Brain microvascular endothelial cell (primary cell): ENCODE data around the gene CAMK2D.

Experiments
- DNase-seq: peaks from one replicate; pipeline ENCODE4 v3.0.0-alpha.2; 2020
- H3K27ac ChIP-seq: fragments of 250-450 bp; sonication (Bioruptor Pico); 2 replicates; pipeline ENCODE4 v1.5.1; 2020; ENCODE audit warnings: mild to moderate bottlenecking, moderate library complexity
- H3K27me3 ChIP-seq: fragments of 250-450 bp; sonication (Bioruptor Pico); replicated peaks from 2 replicates; pipeline ENCODE4 v1.5.1; 2020; ENCODE audit warnings: mild to moderate bottlenecking
- H3K36me3 ChIP-seq: fragments of 250-450 bp; sonication (Bioruptor Pico); replicated peaks from 2 replicates; pipeline ENCODE4 v1.5.1; 2020; ENCODE audit warnings: mild to moderate bottlenecking
- H3K4me3 ChIP-seq: 2 replicates; pipeline ENCODE4 v1.5.1; 2011; ENCODE audit warnings: low read depth, mild to moderate bottlenecking, control low read depth, low read length, moderate library complexity
- in situ Hi-C: cut with HindIII; loops from 2 replicates; pipeline ENCODE4 v1.10.0; 2017; ENCODE audit warnings: low sequenced_read_pairs, low pct_ligation_motif_present
- TF ChIP-seq, protein P1 (sequence below): IDR thresholded peaks from 2 replicates; pipeline ENCODE4 v1.5.1; 2011; ENCODE audit warnings: low read depth, mild to moderate bottlenecking, moderate library complexity, low read length, control low read depth, inconsistent platforms; ENCODE audit errors: missing control alignments

CAMK2D gene

DNA sequence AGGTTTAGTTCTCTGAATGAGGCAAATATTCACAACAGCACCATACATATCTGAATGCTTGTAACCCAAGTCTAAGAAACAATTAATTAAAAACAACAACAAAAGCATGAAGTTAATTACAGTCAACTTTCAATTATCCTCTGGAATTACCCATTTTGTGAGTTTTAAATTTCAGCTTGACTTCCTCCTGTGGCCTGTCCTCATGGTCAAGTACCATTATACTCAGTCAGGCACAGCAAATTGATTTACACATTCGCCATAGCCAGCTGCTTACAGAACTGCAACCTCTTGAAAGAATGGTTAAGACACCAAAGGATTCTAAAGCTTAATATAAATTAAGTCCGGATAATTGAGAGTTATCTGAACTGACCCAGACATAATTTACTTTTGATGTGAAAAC, 306.5 kb downstream of the CAMK2D start:
- Histone ChIP-seq H3K36me3 (no peaks in the 10 kb centered on the region), H3K27ac (no peak overlapping the region), H3K27me3 (no peaks in the 10 kb centered on the region), H3K4me3 (no peak overlapping the region)
- in situ Hi-C loops = no loop called here
- TF ChIP-seq, protein P1, sequence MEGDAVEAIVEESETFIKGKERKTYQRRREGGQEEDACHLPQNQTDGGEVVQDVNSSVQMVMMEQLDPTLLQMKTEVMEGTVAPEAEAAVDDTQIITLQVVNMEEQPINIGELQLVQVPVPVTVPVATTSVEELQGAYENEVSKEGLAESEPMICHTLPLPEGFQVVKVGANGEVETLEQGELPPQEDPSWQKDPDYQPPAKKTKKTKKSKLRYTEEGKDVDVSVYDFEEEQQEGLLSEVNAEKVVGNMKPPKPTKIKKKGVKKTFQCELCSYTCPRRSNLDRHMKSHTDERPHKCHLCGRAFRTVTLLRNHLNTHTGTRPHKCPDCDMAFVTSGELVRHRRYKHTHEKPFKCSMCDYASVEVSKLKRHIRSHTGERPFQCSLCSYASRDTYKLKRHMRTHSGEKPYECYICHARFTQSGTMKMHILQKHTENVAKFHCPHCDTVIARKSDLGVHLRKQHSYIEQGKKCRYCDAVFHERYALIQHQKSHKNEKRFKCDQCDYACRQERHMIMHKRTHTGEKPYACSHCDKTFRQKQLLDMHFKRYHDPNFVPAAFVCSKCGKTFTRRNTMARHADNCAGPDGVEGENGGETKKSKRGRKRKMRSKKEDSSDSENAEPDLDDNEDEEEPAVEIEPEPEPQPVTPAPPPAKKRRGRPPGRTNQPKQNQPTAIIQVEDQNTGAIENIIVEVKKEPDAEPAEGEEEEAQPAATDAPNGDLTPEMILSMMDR = no peak
- DNase-seq = no peak

DNA sequence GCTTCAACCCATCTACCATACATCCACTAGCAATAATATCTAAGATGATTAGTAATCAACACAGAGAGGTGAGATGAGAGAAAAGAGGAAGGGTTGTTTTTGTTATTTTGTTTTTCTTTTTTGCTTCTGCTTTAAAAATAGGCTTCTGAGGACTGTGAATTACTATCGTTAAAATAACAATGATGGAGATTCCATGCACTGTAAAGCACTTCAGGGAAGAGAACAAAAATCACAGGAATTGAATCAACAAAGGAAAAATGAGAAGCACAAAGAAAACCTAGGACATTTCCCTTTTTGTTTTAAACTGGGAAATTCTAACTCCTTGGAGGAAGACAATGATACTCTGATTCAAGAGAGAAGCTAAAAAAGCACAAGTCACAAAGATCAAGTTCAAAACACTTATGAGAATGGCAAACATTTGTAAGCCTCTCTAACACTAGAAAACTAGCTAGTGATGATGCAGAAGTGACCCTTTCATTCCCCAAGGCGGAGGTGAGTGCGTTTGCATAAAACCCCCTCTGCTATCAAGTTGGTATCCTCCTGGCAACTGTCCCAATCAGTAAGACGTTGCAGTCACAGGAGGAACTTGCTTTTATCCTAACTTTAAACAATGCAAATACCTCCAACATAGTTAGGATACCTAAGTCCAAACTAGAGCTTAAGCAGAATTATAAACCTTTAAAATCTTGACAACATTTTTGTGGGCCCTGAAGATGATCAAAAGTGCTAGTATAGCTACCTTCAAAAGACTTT, 308.5 kb downstream of the CAMK2D start:
- Histone ChIP-seq H3K27me3 (no peaks in the 10 kb centered on the region), H3K4me3 (no peak overlapping the region), H3K36me3 (no peaks in the 10 kb centered on the region), H3K27ac (peak overlapping the region; percentile 55)
- peak; percentile 83 for DNase-seq
- in situ Hi-C loops = no loop called here
- TF ChIP-seq, protein P1 = no peak

DNA sequence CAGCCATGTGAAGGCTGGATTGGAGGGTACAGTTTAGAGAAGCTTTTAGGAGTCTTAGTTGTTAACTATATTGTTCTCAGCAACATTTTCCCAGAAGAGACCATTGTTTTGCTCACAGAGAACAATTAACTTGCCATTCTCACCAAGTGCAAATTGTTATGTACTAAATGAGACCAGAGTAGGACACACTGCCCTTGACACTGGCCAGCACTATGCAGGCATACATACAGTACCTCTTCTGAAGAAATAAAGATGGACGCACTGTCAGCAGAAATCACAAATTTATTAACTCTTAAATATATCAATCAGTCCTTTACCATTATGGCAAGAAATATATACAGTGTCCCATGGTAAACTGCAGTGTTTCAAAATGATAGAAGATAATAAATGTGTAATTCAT, 309.4 kb downstream of the CAMK2D start:
- TF ChIP-seq, protein P1 = no peak
- in situ Hi-C loops = no loop called here
- no peaks in the 10 kb centered on the region for H3K27me3 ChIP-seq
- H3K4me3 ChIP-seq = no peak overlapping the region
- DNase-seq = no peak
- H3K36me3 ChIP-seq = no peaks in the 10 kb centered on the region
- H3K27ac ChIP-seq = no peak overlapping the region

DNA sequence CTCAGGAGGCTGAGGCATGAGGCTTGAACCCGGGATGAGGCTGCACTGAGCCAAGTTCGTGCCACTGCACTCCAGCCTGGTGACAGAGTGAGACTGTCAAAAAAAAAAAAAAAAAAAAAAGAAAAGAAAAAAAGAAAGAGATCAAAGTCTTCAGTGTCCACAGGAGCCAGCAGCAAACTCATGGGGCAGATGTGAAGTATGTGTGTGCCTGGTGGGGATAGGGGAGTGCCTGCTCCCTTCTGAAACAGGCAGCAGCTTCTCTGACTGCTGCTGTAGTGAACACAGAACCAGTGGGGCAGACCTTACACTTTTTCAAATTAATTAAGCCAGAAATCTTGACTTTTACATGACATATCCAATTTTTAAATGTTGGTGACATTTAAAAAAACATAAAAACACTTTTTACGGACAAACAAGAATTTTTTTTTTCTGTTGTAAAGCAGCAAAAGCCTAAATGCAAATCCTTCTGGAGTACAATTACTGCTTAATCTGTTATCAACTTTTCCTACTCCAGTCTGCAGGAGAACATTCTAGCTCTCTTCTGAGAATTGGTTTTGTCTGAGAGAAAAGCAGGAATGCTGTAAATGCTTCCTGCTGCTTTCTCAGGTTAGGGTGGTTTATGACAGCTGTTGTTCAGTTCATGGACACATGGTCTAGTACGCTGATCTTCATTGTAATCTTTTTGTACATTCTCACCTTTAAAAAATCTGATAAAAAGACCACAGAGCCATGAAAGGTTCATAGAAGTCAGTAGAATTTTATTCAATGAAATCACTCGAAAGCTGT, 311.1 kb downstream of the CAMK2D start:
- Histone ChIP-seq H3K27me3 (no peaks in the 10 kb centered on the region), H3K4me3 (no peak overlapping the region), H3K36me3 (no peaks in the 10 kb centered on the region), H3K27ac (no peak overlapping the region)
- in situ Hi-C loops = no loop called here
- no peak for DNase-seq
- TF ChIP-seq, protein P1 = no peak

DNA sequence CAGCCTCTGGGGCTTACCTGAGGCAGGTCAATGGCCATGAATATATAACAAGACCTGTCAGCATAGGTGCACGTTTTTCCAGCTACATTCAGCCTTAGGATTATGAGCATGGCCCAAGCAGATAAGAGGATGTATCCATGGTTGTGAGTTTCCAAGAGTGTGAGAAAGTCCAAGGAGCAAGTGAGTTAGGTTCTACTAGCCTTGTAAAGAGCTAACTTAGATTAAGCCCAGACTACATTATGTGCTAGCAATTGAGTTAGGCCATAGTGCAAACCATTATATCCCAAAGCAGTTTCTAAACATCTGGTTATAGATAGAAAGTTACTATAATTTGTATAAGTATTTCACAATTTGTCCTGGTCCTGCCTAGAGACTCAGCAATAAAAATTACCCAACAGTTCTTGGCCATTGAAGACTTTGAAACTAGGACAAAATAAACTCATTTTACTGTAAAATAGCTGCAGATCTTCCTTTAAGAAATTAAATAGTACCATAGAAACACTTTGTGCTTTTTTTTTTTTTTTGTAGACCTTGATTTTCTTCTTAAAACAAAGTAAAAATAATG, 312.0 kb downstream of the CAMK2D start:
- in situ Hi-C loops = no loop called here
- Histone ChIP-seq H3K4me3 (no peak overlapping the region), H3K36me3 (no peaks in the 10 kb centered on the region), H3K27ac (no peak overlapping the region), H3K27me3 (no peaks in the 10 kb centered on the region)
- TF ChIP-seq, protein P1 = no peak
- no peak for DNase-seq
